GM18498 (cell line): ENCODE data around the gene LCT.
"Not testable (repeated sequence)": the region's sequence is repeated elsewhere in the genome, so short reads cannot be mapped to it uniquely, and the experiment has no call there.

Experiments used
- ATAC-seq: cut with Tn5 transposase; IDR thresholded peaks from one replicate; pipeline ENCODE4 v1.9.1; 2021; ENCODE audit warnings: mild to moderate bottlenecking, moderate library complexity; ENCODE audit not compliant: unreplicated experiment

Gene LCT

DNA sequence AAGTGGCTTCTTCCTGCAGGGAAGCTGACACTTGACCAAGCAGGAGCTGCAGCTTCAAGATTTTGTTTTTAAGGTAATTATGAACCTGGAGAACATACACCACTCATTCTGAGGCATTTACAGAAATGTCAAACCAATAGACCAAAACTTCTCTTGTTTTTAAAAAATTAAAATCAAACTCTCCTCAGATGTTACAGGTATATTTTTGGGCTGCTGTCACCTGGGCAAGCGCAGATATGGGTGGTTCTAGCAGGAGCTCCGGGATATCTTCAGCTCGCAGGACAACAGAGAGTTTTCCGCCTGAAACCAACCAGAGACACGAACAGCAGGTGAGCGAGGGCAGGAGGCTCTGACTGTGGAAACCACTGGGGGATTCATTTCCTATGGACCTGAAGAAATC lies 4.1 kb downstream of the LCT start:
- ATAC-seq: no peak

DNA sequence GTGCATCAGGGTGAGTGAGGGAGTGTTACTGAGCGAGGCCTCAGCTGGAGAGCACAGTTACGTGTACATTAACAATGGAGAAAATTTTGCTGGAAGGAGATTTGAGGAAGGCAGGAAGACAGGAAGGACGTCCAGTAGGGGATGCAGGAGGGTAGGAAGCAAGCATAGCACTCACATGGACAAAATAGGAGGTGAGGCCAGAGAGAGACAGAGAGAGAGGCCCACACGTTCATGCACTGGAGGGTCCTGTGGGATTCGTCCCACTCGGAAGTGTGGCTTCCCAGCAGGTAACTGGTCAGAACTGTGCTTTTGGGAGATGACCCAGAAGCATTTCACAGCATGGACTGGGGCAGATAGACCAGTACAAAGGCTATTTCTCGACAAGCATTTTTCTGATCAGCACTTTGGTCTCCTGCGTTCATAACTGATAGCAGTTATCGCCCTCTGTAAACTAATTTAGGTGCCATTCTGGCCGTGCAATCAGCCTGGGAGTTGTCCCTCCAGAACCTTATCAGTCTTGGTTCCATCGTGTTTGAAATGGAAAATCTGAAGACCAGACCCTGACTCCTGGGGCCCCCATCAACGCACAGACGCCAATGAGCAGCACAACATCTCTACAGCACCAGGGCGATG lies 5.7 kb downstream of the LCT start:
- no peak for ATAC-seq

DNA sequence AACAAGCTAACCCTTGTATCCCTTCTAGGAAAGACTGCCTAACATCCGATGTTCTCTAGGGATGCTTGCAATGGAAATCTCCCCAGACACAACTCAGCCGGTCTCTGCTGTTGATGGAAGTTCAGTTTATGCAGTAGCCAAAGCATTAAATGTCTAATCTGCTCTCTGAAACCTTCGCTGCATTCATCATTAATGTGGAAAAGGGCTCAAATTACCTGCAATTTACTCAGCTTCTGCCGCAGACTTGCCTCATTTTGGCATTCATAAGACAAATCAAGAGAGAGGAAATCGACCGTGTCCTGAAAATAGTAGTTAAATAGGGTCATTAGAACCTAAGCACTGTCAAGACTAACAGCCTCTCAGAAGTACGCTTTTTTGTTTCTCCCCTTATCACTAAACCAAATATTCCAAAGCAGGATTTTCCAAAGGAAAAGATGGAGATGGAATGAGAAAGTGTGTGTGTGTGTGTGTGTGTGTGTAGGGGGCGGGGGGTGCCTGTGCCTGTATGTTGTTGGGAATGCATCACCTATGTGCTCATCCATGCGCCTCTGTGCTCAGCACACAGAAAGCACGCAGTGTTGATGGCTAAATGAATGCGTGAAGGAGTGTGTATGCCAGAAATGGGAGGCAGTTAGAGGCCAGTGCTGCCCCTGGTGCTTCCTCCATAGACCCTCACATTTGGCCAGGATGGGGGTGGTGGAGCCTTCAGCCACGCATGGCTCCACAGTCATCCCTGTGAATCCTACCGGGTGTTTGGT lies 7.4 kb downstream of the LCT start:
- no peak for ATAC-seq

DNA sequence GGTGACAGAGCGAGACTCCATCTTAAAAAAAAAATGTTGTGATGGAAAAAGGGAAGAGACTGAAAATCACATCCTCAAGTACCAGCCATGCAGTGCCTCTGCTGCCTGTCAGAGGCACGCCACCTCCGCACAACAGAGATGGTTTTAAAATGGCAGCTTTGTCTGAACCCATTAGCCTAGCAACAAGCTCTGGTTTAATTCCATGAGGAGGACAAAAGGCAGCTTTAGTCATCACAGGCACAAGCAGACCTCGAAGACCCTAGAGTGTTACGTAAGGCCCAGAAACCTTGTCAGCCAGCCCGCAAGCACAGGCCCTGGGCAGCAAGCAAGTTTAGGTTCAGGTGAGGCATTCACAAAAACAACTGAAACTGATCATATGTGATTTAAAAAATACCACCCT lies 10.4 kb downstream of the LCT start:
- no peak for ATAC-seq

DNA sequence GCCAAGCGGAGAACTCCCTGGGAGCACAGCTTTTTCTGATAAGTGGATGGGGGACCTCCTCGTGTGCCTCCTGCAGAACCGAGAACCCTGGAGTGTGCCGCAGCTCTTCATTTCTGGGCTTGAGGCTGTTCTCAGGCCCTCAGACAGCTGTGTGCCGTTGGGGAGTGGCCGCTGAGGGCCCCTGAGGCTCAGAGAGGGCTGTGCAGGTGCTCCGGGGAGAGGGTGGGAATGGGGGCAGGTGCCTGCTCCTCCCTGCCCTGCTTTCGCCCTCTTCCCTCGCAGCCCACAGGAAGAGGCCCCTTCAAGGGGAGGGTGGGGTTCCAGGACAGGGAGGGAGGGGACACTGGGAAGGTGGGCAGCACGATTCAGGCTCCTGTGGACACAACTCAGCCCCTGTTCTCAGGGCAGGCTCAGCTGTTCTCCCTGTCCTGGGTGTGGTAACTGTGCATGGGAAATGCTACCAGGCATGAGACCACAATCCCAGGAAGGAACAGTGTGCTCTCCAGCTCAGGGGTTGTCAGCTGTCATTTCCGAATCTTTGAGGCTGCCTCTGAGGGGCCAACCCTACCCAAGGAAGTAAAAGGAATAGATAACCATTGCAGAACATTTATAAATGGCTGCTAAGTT lies 11.3 kb downstream of the LCT start:
- no peak for ATAC-seq

DNA sequence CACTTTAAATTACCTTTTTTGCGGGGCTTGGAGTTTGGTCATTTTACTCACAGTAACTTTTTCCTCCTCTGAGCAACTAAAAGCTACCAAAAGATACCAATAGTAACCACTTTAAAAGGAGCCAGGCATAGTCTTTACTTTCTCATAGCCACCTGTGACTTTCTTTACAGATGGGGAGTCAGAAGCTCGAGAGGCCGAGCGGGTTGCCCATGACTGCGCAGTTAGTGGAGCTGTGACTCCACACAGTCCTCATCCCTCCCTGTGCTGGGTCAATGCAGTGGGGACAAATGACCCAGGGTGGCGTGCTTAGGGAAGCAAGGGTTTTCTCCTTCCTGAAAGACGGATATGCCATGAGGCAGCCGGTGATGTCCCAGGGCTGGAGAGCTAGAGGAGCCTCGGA lies 11.9 kb downstream of the LCT start:
- ATAC-seq: no peak

DNA sequence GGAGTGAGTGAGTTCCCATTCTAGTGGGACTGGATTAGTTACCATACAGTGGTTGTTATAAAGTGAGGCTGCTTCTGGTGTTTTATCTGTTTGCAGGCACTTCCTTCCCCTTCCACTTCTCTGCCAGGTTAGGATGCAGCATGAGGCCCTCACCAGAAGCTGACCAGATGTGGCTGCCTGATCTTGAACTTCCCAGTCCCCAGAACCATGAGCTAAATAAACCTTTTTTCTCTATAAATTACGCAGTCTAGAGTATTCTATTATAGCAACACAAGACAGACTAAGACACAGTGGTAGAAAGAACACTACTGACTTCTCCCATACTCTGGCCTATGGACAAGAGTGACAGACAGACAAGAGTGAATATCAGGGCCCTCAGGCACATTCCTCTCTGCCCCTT lies 14.1 kb downstream of the LCT start:
- no peak for ATAC-seq

DNA sequence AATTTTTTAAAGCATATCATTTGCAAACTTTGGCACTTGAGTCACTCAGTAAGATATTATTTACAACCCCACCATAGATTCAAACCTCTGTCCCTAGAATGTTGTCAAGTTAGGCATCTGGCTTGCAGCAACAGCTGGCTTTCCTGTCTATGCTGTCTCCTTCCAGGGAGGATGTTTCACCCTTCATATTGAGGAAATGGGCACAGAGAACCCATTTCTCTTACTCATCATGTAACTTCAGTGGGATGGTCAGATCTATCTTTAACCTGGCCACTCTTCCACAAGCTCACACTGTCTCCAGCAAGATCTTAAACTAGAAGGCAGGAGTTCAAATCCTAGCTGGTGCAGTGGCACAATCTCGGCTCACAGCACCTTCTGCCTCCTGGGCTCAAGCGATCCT lies 15.8 kb downstream of the LCT start:
- no peak for ATAC-seq

DNA sequence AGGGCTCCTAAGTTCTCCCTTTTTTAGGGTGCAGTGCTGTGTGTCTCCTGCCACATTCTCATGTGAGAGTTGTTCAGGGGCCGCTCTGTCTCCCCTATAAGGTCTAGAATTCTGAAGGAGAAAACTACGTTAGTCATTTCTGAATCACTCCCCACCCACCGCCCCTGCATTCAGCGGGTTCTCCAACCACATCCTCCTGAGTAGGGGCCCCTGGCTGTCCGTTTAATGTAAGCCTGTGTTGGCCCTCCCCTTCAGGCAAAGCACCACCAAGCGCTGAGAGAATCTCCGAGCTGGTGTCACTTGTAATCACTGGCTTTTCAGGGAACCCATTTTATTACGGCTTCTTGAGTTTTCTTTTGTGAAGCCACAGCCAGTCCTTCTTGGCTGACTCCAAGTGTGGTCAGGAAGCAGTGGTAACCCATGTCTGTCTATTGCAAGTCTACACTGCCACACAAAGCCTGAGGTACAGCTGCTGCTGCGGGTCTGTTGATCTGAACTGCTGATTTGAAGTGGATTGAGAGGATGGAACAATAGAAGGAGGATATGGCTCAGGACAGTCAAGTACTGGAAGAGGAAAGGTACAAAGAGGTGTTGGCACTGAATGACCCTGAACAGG lies 16.9 kb downstream of the LCT start:
- ATAC-seq: peak; percentile 90

DNA sequence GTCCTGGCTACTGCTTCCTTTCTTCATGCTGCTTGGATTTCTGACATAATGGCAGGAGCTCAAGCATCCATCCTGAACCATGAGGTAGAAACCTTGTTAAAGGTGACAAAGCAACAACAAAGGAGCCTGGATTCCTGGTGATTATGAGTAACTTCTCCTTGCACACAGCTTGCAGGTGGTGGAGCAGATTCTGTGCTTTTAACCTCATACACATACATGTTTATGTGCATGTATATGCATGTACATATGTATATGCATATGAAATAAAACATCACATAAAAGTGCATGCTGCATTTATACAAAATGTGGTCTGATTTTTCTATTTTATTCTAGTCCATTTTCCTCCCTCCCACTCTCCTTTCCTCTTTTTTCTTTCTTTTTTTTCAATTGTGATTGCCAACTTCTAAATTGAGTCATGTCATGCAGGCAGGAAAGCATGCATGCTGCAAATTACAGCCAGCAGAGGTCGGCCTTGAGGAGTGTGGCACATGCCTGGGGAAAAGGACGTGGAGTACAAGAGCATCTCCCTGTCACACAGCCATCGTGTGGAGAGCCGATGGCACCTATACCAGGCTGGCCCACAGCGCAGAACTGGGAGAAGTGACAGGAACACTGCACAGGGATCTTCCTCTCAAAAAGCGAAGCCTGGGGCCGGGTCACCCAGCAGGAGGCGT lies 17.9 kb downstream of the LCT start:
- no peak for ATAC-seq

DNA sequence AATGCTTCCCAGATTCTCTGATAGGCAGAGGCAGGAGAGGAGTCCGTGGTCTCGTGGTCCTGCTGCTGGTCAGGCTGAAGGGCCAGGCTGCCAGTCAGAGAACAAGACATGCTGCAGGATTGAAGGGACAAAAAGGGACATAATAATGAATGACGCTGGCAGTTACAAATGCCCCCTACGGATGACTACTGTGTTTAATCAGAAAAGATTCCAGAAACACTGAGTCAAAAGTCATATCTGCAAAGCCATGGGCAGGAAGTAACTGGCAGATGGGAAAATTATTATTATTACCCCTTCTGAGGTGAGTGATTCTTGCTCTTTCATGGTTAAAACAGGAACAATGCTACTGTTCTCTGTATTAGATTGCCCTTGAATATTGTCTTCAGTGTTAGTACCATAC lies 19.0 kb downstream of the LCT start:
- ATAC-seq: no peak

DNA sequence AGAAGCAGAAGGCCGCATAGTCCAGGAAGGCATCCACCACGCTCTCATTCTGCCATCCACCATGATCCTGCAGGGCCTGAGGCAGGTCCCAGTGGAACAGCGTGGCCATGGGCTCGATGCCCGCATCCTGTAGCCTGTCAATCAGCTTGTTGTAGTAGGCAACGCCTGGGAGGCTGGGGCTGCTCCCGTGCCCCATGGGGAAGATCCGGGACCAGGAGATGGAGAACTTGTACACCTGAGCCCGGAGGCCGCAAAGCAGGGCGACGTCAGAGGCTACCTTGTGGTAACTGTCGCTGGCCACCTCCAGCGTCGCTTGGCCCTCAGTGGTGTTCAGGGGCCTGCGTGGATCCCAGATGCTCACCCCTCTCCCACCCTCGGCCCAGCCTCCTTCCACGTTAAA lies 19.5 kb downstream of the LCT start:
- ATAC-seq: no peak

DNA sequence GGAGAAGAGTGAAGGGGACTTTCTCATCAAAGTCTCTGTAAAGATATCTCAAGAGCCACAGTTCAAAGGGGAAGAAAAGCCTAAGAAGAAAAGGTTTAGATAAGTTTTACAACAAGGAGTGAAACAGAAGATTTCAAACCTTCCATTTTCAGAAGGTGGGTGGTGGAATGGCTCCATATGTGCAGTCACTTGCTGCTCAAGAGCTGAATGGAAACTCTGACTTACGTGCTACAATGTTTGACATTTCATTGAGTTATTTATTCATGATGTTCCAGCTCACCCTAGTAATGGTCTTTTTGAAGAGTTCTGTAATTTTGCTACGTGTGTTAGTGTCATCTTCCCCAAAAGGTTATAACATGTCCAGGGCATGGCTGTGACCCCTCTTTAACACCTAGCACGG lies 21.7 kb downstream of the LCT start:
- no peak for ATAC-seq

DNA sequence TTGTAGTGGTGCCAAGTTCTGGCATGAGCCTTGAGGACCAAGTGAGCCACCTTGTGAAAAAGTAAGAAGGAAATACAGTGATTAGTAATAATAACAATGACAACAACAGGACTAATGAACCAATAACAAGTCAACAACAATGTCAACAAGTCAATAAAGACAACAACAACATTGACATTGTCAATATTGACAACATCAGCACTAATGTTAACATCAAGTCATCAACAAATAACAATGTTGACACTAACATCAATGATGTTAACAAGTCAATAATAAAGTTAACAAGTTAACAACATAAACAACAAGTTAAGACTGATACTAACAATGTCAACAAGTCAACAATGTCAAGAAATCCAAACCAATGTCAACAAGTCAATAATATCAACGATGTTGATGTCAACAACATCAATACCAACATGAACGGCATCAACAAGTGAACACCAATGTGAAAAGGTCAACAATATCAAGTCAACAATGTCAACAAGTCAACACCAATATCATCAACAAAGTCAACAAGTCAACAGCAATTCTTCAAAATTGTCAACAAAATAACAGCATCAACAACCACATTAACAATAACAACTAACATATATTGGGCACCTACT lies 24.0 kb downstream of the LCT start:
- no peak for ATAC-seq

DNA sequence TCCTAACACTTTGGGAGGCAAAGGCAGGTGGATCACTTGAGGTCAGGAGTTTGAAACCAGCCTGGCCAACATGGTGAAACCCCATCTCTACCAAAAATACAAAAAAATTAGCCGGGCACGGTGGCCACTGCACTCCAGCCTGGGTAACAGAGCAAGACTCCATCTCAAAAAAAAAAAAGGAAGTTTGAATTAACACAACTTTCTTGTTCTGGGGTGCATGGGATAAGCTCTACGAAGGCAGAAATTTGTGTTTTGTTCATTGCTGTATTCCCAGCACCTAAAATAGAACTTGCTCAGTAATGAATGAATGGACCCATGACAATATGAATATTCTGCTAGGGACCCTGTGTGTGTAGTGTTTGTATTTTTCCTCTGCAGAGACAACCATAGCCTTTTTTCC lies 29.1 kb downstream of the LCT start:
- ATAC-seq: not testable (repeated sequence)

DNA sequence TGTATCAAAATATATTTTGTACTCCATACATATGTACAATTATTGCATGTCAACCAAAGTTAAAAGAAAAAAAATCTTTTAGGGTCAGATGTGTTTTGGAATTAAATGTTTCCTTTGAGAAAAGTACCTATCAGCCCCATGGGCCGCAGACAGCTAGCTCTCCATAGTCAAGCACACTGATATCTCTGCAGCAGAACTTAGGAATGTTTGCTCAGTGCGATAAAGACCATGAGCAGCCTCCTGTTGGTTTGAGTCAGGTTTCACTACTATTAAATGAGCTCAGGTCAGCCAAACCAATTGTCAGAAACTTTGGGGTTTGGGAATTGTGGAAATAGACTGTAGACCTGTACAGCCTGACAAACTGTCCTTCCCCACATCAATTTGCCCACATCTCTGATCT lies 33.7 kb downstream of the LCT start:
- no peak for ATAC-seq

DNA sequence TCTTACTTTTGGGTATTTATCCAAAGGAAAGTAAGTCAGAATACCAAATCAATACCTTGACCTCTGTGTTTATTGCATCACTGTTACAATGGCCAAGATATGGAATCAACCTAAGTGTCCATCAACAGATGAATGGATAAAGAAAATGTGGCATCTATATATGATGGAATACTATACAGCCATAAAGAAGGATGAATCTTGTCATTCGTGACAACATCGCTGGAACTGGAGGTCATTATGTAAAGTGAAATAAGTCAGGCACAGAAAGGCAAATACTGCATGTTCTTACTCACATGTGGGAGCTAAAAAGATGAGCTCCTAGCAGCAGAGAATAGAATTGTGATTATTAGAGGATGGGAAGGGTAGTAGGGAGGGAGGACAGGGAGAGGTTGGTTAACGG lies 34.6 kb downstream of the LCT start:
- no peak for ATAC-seq

DNA sequence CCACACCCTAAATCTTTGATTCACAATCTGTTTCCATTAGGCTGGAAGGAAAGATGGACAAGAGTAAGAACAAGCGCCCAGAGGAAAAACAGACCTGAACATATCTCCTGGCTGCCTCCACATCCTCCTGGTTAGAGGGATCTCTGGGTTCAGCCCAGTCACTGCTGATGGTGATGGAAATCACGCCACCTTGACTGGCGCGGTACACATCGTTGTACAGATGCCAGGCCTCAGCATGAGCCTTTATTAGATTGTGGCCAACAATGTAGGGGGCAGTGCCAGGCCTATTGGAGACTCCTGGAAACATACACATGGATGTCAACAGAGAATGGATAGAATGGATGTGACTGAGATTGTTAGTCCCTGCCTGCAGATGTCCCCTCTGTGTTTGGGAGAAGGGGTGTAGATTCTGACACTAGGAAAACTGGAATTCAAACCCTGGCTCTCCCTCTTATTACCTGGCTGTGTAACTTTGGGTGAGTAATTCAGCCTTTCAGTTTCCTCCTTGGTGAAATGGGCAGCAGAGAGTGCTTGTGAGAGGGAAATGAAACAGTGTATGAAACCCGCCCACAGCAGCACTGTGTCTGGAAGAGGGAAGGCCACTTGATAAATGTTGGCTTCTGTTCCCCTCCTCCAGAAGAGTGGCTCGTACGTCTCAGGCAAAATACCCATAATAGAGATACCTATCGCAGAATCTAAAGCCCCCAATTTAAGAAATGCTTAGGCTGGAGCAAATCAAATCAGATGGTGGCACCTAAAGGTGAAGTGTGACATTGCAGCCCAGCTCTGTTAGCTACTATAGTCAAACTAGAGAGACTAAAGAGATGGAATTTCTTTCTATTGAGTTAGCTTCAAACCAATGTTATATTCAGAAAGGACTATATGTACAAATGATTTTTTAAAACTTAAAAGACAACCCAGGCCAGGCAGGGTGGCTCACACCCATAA lies 36.2 kb downstream of the LCT start:
- no peak for ATAC-seq

DNA sequence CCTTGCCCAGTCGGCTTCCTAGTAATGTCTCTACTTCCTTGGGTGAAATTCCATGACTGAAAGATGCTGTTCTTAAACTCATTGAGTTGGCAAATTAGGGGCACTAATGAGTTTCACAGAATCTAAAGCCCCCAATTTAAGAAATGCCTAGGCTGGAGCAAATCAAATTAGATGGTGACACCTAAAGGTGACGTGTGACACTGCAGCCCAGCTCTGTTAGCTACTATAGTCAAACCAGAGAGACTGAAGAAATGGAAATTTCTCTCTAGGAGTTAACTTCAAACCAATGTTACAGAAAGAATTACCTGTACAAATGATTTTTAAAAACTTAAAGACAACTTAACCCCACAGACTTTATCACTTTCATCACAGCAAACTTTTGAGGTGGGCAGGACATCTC lies 37.2 kb downstream of the LCT start:
- ATAC-seq: no peak

DNA sequence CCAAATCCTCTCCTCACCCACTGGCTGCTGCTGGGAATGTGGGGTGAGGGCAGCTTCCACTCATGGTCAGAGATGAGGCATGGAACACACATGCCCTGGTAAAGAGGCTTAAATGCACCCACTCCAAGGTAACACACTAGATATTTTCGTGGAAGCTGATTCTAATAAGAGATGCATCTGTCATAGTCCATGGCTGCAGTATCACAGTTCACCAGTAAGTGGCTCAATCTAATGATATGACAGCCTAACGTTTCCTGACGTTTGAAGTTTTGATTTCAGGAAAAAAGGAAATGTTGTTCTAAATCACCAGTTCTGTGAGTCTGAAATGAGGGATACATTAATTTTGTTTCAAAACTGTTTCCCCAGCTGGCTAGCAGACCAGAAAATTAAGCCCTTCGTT lies 38.2 kb downstream of the LCT start:
- no peak for ATAC-seq
